ENCODE results near the gene GPR15. TPM values are rescaled to one million over a fixed set of nuclear protein-coding genes. Genes with fewer than 3 reads are reported as not detected.

Gene GPR15
- total RNA-seq, 4 donors from 2014 or later: not detected

- no peak overlapping the region for H3K4me3 ChIP-seq (ENCODE audit: low read depth, poor library complexity, severe bottlenecking)
- DNase-seq (ENCODE audit: low spot score in 2 of 2): no peak
- TF ChIP-seq POLR2A (IDR thresholded peaks at IDR 0.05) (no peak), CTCF (IDR thresholded peaks at IDR 0.05) (no peak)
- 87 to 89% methylated on average over 5 of the region's 5 CpGs for WGBS, 2 donors
- intact Hi-C loops (cut with DNase I; ENCODE audit: low total_unique reads): no loop called here
Measured at GRCh38 chr3:98532275-98532637, 478 bp downstream of the GPR15 start.

- TF ChIP-seq POLR2A (IDR thresholded peaks at IDR 0.05): no peak
- TF ChIP-seq CTCF (IDR thresholded peaks at IDR 0.05): no peak
- no peak overlapping the region for H3K4me3 ChIP-seq (ENCODE audit: low read depth, poor library complexity, severe bottlenecking)
- no peak for DNase-seq (ENCODE audit: low spot score in 2 of 2)
- intact Hi-C loops (cut with DNase I; ENCODE audit: low total_unique reads): no loop called here
- 94 to 95% methylated on average over 6 of the region's 6 CpGs for WGBS, 2 donors
Measured at GRCh38 chr3:98532709-98533571, 1.2 kb downstream of the GPR15 start.

GRCh38 chr3:98534168-98534567 lies 2.4 kb downstream of the GPR15 start:
- no peak for DNase-seq (ENCODE audit: low spot score in 2 of 2)
- 92% methylated on average over 2 of the region's 2 CpGs for WGBS, 2 donors
- intact Hi-C loops (cut with DNase I; ENCODE audit: low total_unique reads): no loop called here
- TF ChIP-seq POLR2A (IDR thresholded peaks at IDR 0.05) (no peak), CTCF (IDR thresholded peaks at IDR 0.05) (no peak)
- H3K4me3 ChIP-seq (ENCODE audit: low read depth, poor library complexity, severe bottlenecking): no peak overlapping the region

GRCh38 chr3:98534734-98535133 lies 3.0 kb downstream of the GPR15 start:
- 88% methylated on average over 1 of the region's 1 CpG for WGBS, 2 donors
- intact Hi-C loops (cut with DNase I; ENCODE audit: low total_unique reads): no loop called here
- no peak for DNase-seq (ENCODE audit: low spot score in 2 of 2)
- TF ChIP-seq CTCF (IDR thresholded peaks at IDR 0.05) (no peak), POLR2A (IDR thresholded peaks at IDR 0.05) (no peak)
- H3K4me3 ChIP-seq (ENCODE audit: low read depth, poor library complexity, severe bottlenecking): no peak overlapping the region

- intact Hi-C loops (cut with DNase I; ENCODE audit: low total_unique reads): no loop called here
- WGBS, 2 donors: 86 to 90% methylated on average over 6 of the region's 6 CpGs
- DNase-seq (ENCODE audit: low spot score in 2 of 2): no peak
- no peak for TF ChIP-seq CTCF (IDR thresholded peaks at IDR 0.05)
- TF ChIP-seq POLR2A (IDR thresholded peaks at IDR 0.05): no peak
- H3K4me3 ChIP-seq (ENCODE audit: low read depth, poor library complexity, severe bottlenecking): no peak overlapping the region
Measured at GRCh38 chr3:98536456-98537017, 4.8 kb downstream of the GPR15 start.
